Measurements from ENCODE around the gene MTERF4. TPM values are rescaled to one million over a fixed set of nuclear protein-coding genes. Genes with fewer than 3 reads are reported as not detected.

Gene MTERF4
- total RNA-seq, 5 donors from 2014 or later (not counting 1 experiment from before 2014, with no cell fraction given), result 78.7 to 171 (median 109) TPM

DNA sequence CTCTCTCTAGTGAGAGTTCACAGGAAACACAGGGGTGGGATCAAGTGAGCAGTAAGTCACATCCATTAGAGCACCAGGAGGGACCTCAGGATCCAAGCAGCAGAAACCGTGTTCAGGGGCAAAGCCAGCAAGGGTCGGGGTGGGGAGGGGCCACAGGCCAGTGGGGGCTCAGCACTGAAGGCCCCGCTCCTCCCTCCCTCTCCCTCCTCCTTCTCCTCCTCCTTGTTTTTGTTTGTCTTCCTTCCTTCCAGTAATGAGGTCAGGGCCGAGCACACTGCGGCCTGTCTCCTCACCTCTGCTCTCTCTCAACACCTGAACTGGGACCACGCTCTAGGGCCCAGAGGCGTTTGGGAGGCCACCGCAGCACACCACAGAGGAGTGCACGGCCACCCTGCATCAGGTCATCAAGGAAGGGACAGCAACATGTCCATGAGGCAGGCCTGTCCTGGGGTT is 20.9 kb downstream of the MTERF4 start:
- H3K36me3 ChIP-seq (ENCODE audit: control insufficient read depth in 2 of 2, extremely low read depth in 1 of 2, insufficient read depth in 1 of 2, low read length in 1 of 2), result peaks cover 0 to 3% of the 10 kb centered on the region in 2 donors
- Mint-ChIP-seq H3K36me3 (peaks cover 21% of the 10 kb centered on the region), H3K27ac (peak overlapping the region; percentile 69 to 70), H3K9me3 (peaks cover 3 to 6% (median 6%) of the 10 kb centered on the region in 3 donors), H3K4me3 (no peak overlapping the region), H3K4me1 (peaks cover 11 to 32% (median 25%) of the 10 kb centered on the region in 3 donors), H3K27me3 (no peaks in the 10 kb centered on the region)
- no peaks in the 10 kb centered on the region for H3K27me3 ChIP-seq (replicated peaks in 1 of 2; ENCODE audit: control insufficient read depth in 2 of 2, extremely low read depth in 1 of 2, insufficient read depth in 2 of 2, low read length in 1 of 2)
- 76% methylated on average over 8 of the region's 9 CpGs for WGBS (ENCODE audit: insufficient coverage)
- peaks cover 0 to 14% of the 10 kb centered on the region in 2 experiments for H3K4me1 ChIP-seq (ENCODE audit: control insufficient read depth in 1 of 2, extremely low read depth in 1 of 2, insufficient read depth in 2 of 2, low read length in 2 of 2)
- ATAC-seq (replicated peaks in 1 of 4) (peak in 1 of 4 experiments; percentile 20), DNase-seq (no peak)
- no peaks in the 10 kb centered on the region for H3K9me3 ChIP-seq
- POLR2A ChIA-PET, result no interaction called here
- CTCF ChIA-PET, result interaction anchor here in 1 of 2 donors (0.6 kb wide), 1 partner anchor 797 kb away, joined by 4 read pairs; no protein-coding TSS in a partner anchor
- no peak overlapping the region for H3K27ac ChIP-seq (ENCODE audit: low read length)
- H3K4me3 ChIP-seq (ENCODE audit: control insufficient read depth in 1 of 2, extremely low read depth in 1 of 2, low read length in 1 of 2), result no peak overlapping the region

DNA sequence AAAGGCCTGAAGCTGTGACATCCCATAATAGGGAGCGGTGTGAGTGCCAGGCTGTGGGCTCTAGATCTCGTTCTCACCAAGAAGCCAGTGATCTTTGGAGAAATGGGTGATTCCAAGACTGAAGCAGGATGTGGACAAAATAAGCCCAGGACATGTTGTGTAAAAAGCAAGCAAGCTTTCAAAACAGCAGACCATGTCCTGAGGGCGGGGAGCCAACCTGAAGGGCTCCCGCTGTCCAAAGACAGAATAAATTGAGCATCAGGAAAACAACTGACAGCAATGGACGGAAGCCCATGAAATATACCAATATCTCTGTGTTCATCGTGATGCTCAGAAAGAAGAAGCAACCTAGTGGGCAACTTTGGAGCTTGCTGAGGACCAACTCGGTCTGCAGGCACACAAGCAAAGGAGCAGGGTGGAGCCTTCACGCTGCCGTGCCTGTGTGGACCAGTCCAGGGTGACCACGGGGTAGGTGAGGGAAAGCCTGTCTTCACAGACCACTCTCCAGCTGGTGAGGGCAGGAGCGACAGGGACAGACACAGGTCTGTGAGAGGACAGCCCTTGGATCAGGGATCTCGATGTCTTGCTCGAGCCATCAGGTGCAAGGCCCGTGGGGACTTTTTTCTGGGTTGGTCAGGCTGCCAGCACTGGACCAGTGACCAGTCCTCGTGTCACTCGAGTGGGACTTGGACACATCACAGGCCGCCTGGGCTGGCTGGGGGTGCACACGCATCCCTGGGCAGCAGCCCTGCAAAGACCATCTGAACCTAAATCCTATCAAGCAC is 21.5 kb downstream of the MTERF4 start:
- WGBS (ENCODE audit: insufficient coverage), result 92% methylated on average over 16 of the region's 18 CpGs
- Mint-ChIP-seq H3K27ac (peak overlapping the region; percentile 49 to 69), H3K36me3 (peaks cover 21% of the 10 kb centered on the region), H3K4me1 (peaks cover 11 to 33% (median 25%) of the 10 kb centered on the region in 3 donors), H3K27me3 (no peaks in the 10 kb centered on the region), H3K9me3 (peaks cover 3 to 6% (median 6%) of the 10 kb centered on the region in 3 donors), H3K4me3 (no peak overlapping the region)
- DNase-seq, result no peak
- Histone ChIP-seq H3K4me3 (ENCODE audit: control insufficient read depth in 1 of 2, extremely low read depth in 1 of 2, low read length in 1 of 2) (no peak overlapping the region), H3K27ac (ENCODE audit: low read length) (no peak overlapping the region), H3K4me1 (ENCODE audit: control insufficient read depth in 1 of 2, extremely low read depth in 1 of 2, insufficient read depth in 2 of 2, low read length in 2 of 2) (peaks cover 0 to 14% of the 10 kb centered on the region in 2 experiments), H3K9me3 (no peaks in the 10 kb centered on the region), H3K36me3 (ENCODE audit: control insufficient read depth in 2 of 2, extremely low read depth in 1 of 2, insufficient read depth in 1 of 2, low read length in 1 of 2) (peaks cover 0 to 3% of the 10 kb centered on the region in 2 donors), H3K27me3 (replicated peaks in 1 of 2; ENCODE audit: control insufficient read depth in 2 of 2, extremely low read depth in 1 of 2, insufficient read depth in 2 of 2, low read length in 1 of 2) (no peaks in the 10 kb centered on the region)
- no peak for ATAC-seq (replicated peaks in 1 of 4)
- ChIA-PET CTCF (interaction anchor here in 1 of 2 donors (0.6 kb wide), 1 partner anchor 798 kb away, joined by 4 read pairs; no protein-coding TSS in a partner anchor), POLR2A (no interaction called here)

GRCh38 chr2:241074901-241075540 is 27.1 kb downstream of the MTERF4 start:
- 97% methylated on average over 8 of the region's 16 CpGs for WGBS (ENCODE audit: insufficient coverage)
- H3K4me1 Mint-ChIP-seq, result peaks cover 11 to 14% (median 12%) of the 10 kb centered on the region in 3 donors
- no peak overlapping the region for H3K27ac ChIP-seq (ENCODE audit: low read length)
- no peaks in the 10 kb centered on the region for H3K27me3 ChIP-seq (replicated peaks in 1 of 2; ENCODE audit: control insufficient read depth in 2 of 2, extremely low read depth in 1 of 2, insufficient read depth in 2 of 2, low read length in 1 of 2)
- DNase-seq, result no peak
- H3K4me3 Mint-ChIP-seq, result no peak overlapping the region
- peaks cover 0 to 4% of the 10 kb centered on the region in 2 experiments for H3K4me1 ChIP-seq (ENCODE audit: control insufficient read depth in 1 of 2, extremely low read depth in 1 of 2, insufficient read depth in 2 of 2, low read length in 2 of 2)
- no peak overlapping the region for H3K27ac Mint-ChIP-seq
- H3K36me3 Mint-ChIP-seq, result peaks cover 19% of the 10 kb centered on the region
- ATAC-seq (replicated peaks in 1 of 4), result no peak
- H3K4me3 ChIP-seq (ENCODE audit: control insufficient read depth in 1 of 2, extremely low read depth in 1 of 2, low read length in 1 of 2), result no peak overlapping the region
- peaks cover 0 to 12% of the 10 kb centered on the region in 2 donors for H3K36me3 ChIP-seq (ENCODE audit: control insufficient read depth in 2 of 2, extremely low read depth in 1 of 2, insufficient read depth in 1 of 2, low read length in 1 of 2)
- POLR2A ChIA-PET, result no interaction called here
- no peaks in the 10 kb centered on the region for H3K9me3 ChIP-seq
- CTCF ChIA-PET, result no interaction called here
- H3K27me3 Mint-ChIP-seq, result no peaks in the 10 kb centered on the region
- H3K9me3 Mint-ChIP-seq, result no peaks in the 10 kb centered on the region

DNA sequence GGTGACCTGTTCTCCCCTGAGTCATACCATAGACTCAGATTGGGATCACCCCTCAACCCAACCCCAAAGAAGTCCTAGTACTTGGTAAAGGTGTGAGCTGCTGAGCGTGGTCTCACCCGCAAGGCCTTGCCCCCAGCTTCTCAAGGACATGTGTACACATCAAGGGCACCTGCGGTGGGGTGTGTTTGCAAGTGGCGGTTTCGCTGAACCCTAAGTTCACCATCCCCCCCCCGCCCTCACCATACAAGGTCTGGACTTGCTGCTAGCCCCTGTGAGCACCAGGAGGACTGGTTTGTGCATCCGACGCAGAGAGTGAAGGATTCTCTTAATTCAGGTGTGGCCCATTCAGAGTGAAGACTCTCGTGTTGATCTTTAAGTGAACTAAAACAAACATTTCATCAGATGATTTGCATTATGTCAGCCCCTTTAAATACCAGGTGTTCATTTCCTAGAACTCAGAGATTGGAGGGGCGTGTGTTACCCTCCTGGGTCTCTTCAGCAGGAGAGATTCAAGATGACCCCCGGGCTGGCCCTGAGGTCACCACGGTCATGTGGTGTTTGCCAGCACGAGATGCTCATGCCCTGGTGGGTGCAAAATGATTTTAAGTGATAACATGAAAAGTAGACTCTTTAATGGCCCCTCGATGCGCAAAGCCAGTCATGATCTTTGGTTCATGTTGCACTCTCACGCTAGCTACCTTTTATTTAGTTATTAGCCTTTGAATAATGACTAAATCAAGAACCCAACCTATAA is 27.8 kb downstream of the MTERF4 start:
- H3K27me3 Mint-ChIP-seq, result no peaks in the 10 kb centered on the region
- Histone ChIP-seq H3K9me3 (no peaks in the 10 kb centered on the region), H3K27ac (ENCODE audit: low read length) (no peak overlapping the region), H3K4me3 (ENCODE audit: control insufficient read depth in 1 of 2, extremely low read depth in 1 of 2, low read length in 1 of 2) (no peak overlapping the region), H3K27me3 (replicated peaks in 1 of 2; ENCODE audit: control insufficient read depth in 2 of 2, extremely low read depth in 1 of 2, insufficient read depth in 2 of 2, low read length in 1 of 2) (peaks cover 0 to 5% of the 10 kb centered on the region in 2 experiments), H3K36me3 (ENCODE audit: control insufficient read depth in 2 of 2, extremely low read depth in 1 of 2, insufficient read depth in 1 of 2, low read length in 1 of 2) (peaks cover 0 to 12% of the 10 kb centered on the region in 2 donors), H3K4me1 (ENCODE audit: control insufficient read depth in 1 of 2, extremely low read depth in 1 of 2, insufficient read depth in 2 of 2, low read length in 2 of 2) (peaks cover 0 to 4% of the 10 kb centered on the region in 2 experiments)
- H3K36me3 Mint-ChIP-seq, result peaks cover 19% of the 10 kb centered on the region
- H3K4me3 Mint-ChIP-seq, result no peak overlapping the region
- ATAC-seq (replicated peaks in 1 of 4) (no peak), DNase-seq (no peak)
- WGBS (ENCODE audit: insufficient coverage), result 100% methylated on average over 4 of the region's 16 CpGs
- ChIA-PET POLR2A (no interaction called here), CTCF (interaction anchor here in 1 of 2 donors (0.7 kb wide), 1 partner anchor 62 kb away, joined by 3 read pairs; no protein-coding TSS in a partner anchor)
- no peaks in the 10 kb centered on the region for H3K9me3 Mint-ChIP-seq
- H3K27ac Mint-ChIP-seq, result no peak overlapping the region
- H3K4me1 Mint-ChIP-seq, result peaks cover 11 to 14% (median 11%) of the 10 kb centered on the region in 3 donors

DNA sequence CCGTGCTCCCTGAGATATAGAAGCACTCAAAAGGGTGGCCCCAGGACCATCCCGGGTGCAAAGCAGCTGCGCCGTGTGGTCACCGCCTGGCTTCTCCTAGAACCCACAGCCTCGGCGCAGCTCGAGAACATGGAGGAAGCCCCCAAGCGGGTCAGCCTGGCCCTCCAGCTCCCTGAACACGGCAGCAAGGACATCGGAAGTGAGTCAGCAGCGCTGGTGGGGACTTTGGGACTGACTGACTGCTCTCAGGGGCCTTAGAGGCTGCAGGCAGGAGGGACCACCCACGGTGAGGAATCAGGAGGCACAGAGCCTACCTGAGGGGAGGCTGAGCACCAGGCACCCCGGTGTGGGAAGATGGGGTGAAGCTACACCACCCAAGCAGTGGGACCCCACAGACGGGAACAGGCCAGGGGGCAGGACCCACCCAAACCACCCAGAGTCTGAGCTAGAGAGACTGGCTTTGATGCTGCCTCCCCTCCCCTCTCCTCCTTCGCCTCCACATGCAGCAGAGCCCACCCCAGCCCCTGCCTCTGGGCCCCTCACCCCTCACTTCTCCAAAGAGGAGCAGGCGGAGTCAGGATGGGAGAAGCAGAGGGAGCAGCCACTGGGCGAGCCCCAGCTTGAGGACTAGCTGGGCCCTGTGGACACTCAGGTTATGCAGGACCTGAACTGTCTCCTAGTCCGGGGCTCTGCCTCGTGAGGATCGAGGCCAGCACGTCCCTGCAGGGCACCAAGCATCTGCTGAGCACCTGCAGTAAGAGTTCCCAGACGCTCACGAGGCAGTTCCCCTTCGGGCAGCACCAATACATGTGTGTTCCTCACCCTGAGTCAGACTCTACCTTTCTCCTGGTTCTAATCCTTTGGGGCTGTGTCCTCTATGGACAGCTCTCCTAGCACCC is 28.7 kb downstream of the MTERF4 start:
- ChIA-PET POLR2A (no interaction called here), CTCF (interaction anchor here in 1 of 2 donors (0.7 kb wide), 1 partner anchor 61 kb away, joined by 3 read pairs; no protein-coding TSS in a partner anchor)
- Histone ChIP-seq H3K27ac (ENCODE audit: low read length) (no peak overlapping the region), H3K27me3 (replicated peaks in 1 of 2; ENCODE audit: control insufficient read depth in 2 of 2, extremely low read depth in 1 of 2, insufficient read depth in 2 of 2, low read length in 1 of 2) (peaks cover 0 to 6% of the 10 kb centered on the region in 2 experiments), H3K36me3 (ENCODE audit: control insufficient read depth in 2 of 2, extremely low read depth in 1 of 2, insufficient read depth in 1 of 2, low read length in 1 of 2) (peaks cover 0 to 12% of the 10 kb centered on the region in 2 donors), H3K4me3 (ENCODE audit: control insufficient read depth in 1 of 2, extremely low read depth in 1 of 2, low read length in 1 of 2) (no peak overlapping the region), H3K9me3 (no peaks in the 10 kb centered on the region), H3K4me1 (ENCODE audit: control insufficient read depth in 1 of 2, extremely low read depth in 1 of 2, insufficient read depth in 2 of 2, low read length in 2 of 2) (peaks cover 0 to under 1% of the 10 kb centered on the region in 2 experiments)
- DNase-seq (peak in 2 of 35 experiments; percentile 13 to 20), ATAC-seq (replicated peaks in 1 of 4) (no peak)
- no peaks in the 10 kb centered on the region for H3K9me3 Mint-ChIP-seq
- H3K27ac Mint-ChIP-seq, result no peak overlapping the region
- H3K4me1 Mint-ChIP-seq, result peaks cover 9 to 11% (median 10%) of the 10 kb centered on the region in 3 donors
- no peak overlapping the region for H3K4me3 Mint-ChIP-seq
- peaks cover 19% of the 10 kb centered on the region for H3K36me3 Mint-ChIP-seq
- H3K27me3 Mint-ChIP-seq, result no peaks in the 10 kb centered on the region
- 87% methylated on average over 20 of the region's 25 CpGs for WGBS (ENCODE audit: insufficient coverage)
